ENCODE data around the gene VEGFC.

The VEGFC gene

GRCh38 chr4:176767183-176767582 lies 25.5 kb downstream of the VEGFC start:
- in situ Hi-C loops (cut with HindIII; ENCODE audit: low sequenced_read_pairs): no loop called here

DNA sequence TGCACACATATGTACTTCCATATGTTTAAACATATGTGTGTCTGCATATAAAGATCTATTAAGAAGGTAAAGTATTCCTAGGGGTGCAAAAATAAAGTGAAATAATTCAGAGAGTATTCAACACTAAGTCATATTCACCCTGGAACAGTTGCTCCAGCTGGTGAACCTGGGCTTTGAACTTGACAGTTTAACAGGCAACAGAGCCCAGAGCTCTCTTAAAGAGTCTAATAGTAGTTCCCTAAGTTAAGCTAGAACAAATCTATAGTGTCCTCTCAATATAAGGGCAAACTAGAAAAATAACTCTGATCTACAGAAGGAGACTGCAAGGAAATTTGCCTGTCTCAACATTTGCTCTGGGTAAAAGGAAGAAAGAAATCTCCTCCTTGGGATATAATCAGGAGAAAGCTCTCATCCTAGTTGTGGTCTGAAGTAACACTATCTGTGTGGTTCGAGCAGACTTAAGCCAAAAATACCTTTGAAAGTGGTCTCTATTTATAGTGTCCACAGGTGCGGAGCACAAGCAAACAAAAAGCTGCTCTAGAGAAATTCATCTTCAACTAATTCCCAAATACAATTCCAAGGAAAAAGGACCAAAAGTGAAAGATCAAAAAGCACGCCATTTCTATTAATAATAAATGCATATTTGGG lies 29.9 kb downstream of the VEGFC start:
- in situ Hi-C loops (cut with HindIII; ENCODE audit: low sequenced_read_pairs): no loop called here

DNA sequence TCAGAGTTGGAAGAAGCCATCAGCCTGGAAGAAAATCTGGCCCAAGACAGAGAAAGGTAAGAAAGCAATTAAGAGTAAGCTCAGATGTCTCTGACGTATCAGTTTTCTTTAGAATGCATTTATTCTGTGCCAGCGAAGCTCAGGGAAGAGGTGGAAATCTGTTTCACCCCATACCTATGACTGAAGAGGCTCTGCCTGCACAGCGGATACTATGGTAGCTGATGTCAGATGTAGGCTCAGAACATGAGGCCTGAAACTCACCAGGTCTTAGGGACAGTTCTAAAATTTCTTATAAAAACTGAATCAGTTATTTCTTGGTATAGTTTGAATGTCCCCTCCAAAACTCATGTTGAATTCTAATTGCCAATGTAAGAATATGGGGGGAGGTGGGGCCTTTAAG lies 30.9 kb downstream of the VEGFC start:
- in situ Hi-C loops (cut with HindIII; ENCODE audit: low sequenced_read_pairs): no loop called here

DNA sequence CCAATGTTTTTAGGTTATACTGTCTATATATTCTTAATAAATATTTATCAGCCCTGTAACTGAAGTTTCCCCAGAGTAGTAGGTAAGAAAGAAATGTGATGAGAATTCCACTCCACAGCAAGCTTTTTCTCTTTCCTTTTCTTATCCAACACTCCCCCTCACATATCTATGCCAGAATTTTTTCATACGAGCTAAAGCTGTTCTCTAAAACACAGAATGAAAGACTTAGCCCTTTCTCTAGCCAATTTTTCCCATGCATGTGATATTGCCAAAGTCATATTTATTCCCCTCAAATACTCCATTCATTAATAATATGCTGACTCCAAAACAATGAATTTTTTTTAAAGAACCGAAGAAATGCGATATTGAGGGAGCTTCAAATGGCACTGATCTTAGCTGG lies 32.3 kb downstream of the VEGFC start:
- in situ Hi-C loops (cut with HindIII; ENCODE audit: low sequenced_read_pairs): no loop called here

DNA sequence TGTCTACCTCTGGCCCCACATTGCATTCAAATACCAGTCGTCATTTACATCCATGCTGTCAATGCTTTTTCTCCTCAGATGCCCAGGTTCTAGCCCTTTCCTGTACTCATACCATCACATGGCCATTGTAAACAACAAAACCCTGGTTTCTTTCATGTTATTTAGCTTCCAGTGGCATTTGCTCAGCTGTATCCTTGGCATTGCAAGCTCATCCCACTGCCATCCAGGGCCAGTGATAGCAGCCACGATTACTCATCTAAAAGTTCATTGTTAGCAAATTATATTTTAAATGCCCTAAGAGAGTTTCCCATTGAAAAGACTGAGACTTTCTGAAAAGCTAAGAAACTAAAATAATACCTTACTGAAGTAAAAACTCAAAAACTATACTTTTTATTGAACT lies 34.0 kb downstream of the VEGFC start:
- in situ Hi-C loops (cut with HindIII; ENCODE audit: low sequenced_read_pairs): no loop called here

GRCh38 chr4:176758323-176758722 lies 34.4 kb downstream of the VEGFC start:
- in situ Hi-C loops (cut with HindIII; ENCODE audit: low sequenced_read_pairs): no loop called here

GRCh38 chr4:176755613-176756012 lies 37.1 kb downstream of the VEGFC start:
- in situ Hi-C loops (cut with HindIII; ENCODE audit: low sequenced_read_pairs): no loop called here

DNA sequence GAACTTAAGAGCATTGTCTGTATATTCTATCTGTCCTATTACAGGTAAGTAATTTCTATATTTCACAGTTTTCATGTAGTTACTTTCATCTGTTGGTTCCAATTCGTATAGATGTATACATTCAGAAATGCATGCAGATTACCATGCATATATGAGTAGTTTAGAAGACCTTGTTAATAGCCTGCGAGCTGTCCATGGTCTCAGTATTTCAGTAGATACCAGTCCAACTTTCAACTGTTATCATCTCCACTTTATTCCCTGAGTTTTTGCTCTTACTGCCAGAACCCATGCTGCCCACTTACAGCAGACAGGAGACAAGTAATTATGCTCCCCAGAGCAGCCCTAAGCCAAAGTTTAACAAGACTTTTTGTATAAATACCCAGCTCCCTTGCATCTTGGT lies 37.7 kb downstream of the VEGFC start:
- in situ Hi-C loops (cut with HindIII; ENCODE audit: low sequenced_read_pairs): no loop called here

GRCh38 chr4:176753049-176753448 lies 39.7 kb downstream of the VEGFC start:
- in situ Hi-C loops (cut with HindIII; ENCODE audit: low sequenced_read_pairs): no loop called here

DNA sequence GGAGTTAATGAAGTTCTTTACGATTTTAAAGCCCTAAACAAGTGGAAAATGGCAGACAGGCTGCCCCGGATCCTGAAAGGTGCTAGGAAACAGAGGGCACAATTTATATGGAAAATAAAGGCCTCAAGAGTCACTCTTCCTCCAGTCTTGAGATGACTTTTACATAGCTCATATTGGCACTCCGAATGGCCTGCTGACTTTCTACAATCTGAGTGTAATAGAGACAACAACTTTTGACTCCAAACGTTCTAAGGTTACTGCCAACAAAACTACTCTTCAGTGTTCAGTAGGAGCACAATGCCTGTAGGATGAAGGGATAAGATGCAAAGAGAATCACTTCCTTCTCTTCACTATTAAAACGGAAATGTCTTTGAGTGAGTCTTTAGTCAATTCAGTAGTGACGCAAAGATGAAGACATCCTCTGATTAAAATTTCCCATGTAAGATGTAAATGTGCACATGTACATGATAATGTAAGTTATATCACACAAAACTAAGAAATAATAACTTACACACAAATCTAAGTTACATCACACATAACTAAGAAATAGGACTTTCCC lies 40.5 kb downstream of the VEGFC start:
- in situ Hi-C loops (cut with HindIII; ENCODE audit: low sequenced_read_pairs): no loop called here

GRCh38 chr4:176751061-176751460 lies 41.7 kb downstream of the VEGFC start:
- in situ Hi-C loops (cut with HindIII; ENCODE audit: low sequenced_read_pairs): no loop called here

DNA sequence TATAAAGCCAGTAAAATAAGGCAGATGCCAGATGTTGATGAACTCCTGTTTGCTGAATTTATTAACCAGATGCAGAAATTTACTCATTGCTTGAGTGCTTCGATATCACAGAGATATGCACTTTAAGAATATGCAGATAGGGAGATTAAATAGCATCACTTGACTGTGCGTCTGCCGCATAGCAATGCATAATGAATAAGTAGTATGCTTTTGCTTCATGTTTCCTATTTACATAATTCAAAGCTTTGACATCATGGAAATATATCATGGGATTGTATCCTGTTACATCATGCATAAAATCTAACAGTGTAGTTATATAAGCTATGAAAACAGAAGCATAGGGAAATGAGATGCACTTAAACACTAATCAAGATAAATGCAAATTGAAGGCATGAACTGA lies 45.9 kb downstream of the VEGFC start:
- in situ Hi-C loops (cut with HindIII; ENCODE audit: low sequenced_read_pairs): no loop called here

- in situ Hi-C loops (cut with HindIII; ENCODE audit: low sequenced_read_pairs): no loop called here
Observed at GRCh38 chr4:176745902-176746301, 46.8 kb downstream of the VEGFC start.

DNA sequence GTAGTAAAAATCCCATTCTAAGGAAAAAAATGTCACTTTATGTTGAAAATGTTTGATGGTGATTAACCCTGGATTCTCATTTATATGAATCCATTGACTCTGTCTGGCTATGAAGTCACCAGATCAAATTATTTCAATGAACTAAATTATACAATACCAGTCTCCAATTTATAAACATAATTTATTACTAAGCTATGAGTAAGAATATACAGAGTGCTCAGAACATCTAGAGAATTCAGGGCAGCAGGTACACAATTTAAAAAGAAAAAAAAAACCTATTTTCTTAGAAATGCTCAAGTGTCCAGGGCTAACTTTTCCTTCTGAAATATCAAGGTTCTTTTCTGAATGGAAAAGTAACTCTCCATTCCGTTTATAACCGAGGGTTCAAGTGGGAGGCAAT lies 48.6 kb downstream of the VEGFC start:
- in situ Hi-C loops (cut with HindIII; ENCODE audit: low sequenced_read_pairs): no loop called here

DNA sequence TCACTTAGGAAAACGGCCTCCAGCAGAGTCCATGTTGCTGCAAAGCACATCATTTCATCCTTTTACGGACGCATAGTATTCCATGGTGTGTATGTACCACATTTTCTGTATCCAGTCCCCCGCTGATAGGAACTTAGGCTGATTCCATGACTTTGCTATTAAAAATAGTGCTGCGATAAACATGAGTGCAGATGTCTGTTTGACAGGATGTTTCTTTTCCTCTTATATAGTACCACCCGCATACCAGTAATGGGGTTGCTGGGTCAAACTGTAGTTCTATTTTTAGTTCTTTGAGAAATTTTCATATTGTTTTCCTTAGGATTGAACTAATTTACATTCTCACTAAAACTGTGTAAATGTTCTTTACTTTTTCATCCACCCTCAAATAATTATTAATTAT lies 50.5 kb downstream of the VEGFC start:
- in situ Hi-C loops (cut with HindIII; ENCODE audit: low sequenced_read_pairs): no loop called here

DNA sequence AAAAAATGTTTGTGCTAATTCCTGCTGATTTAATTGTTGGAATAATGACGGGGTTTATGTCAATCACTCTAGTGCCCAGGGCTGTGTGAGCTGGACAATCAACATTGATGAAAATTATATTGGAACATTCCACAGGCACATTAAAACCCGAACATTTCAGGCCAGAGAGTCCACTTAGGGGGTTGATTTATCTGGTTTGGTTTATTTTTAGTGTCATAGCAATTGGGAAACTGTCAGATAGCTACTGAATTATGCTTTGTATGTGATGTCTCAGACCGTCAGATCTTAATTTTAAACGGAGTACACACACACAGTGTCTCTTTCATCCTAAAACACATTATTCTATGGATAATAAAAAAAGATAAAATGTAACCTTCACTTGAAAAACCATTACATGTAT lies 51.5 kb downstream of the VEGFC start:
- in situ Hi-C loops (cut with HindIII; ENCODE audit: low sequenced_read_pairs): no loop called here

DNA sequence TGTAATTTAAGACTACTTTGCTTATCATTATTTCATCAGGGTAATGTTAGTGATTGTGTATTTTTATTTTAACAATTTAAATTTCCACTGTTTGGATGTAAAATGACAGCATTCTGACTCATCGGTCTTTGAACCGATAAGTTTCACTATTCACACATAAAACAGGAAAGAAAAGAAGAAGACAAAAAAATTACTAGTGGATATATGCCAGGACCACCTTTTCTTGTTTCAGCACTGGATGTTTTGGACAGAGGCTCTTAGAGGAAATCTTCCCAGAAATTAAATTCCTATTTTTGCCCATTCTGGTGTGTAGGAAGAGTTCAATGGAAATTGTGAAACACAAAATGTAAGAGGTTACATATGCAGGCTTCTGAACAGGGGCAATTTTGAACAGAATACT lies 57.4 kb downstream of the VEGFC start:
- in situ Hi-C loops (cut with HindIII; ENCODE audit: low sequenced_read_pairs): no loop called here

- in situ Hi-C loops (cut with HindIII; ENCODE audit: low sequenced_read_pairs): no loop called here
Observed at GRCh38 chr4:176734461-176734860, 58.3 kb downstream of the VEGFC start.

DNA sequence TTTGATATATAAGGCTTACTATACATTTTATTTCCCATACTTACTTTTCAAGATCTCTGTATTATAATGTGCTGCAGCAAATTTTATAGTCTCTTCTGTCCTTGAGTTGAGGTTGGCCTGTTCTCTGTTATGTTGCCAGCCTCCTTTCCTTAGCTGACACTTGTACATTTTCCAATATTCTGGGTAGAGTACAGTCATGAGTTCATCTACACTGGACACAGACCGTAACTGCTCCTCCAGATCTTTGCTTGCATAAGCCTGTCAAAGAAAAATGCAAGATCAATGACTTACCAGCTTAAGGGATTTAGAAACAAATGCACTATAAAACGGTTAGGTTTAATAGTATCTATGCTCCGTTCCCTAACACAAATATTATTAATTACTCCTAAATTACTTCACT lies 63.2 kb downstream of the VEGFC start:
- in situ Hi-C loops (cut with HindIII; ENCODE audit: low sequenced_read_pairs): no loop called here

DNA sequence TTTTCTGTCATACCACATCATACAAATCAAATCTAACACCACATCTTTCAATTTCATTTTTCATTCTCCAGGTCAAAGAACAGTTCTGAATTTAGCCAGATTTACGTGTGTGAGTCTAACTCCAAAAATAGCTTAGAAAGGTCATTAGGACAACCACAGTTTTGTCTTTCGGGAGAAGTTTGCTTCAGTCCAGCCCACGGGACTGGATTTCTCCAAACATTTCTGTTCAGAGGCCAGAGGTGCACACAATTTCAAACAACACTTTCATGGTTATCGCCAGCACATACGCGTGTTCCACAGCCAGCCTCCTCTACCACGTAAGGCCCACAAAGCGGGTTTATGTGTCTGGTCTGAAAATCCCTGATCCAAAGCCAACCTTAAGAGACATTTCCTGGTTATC lies 65.9 kb downstream of the VEGFC start:
- in situ Hi-C loops (cut with HindIII; ENCODE audit: low sequenced_read_pairs): no loop called here

DNA sequence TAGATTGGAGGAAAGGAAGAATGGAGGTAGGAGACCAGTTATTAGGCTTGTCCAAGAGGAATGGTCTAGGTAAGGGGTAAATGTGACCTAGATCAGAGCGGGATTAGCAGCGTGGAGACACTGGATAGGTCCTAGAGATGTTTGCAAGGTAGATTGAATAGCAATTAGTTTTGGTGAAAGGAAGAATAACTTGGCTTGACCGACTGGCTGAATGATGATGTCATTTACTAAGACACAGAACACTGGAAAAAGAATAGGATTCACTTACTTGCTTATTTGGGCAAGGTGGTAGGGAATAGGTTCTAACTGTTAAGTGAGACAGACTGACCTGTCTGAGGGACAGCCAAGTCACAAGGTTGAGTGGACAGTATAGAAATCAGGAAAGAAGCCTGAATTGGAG lies 71.3 kb downstream of the VEGFC start:
- in situ Hi-C loops (cut with HindIII; ENCODE audit: low sequenced_read_pairs): no loop called here

DNA sequence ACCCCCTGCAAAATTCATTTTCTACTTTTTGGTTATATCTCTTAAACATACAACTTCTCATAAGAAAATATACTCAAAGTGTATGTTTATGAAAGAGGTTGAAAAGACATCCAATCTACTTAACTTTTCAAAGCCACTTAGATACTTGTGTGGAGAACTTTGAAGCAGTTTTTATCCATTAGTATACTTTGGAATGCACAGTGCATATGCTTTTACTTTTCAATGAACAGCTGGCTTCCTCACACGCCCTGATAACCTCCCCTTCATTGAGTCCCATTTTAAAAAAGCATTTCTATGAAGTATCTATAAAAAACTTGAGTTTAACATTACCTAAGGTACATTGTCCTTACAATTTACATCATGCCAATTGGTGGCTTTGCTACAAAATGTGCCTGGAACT lies 73.8 kb downstream of the VEGFC start:
- in situ Hi-C loops (cut with HindIII; ENCODE audit: low sequenced_read_pairs): no loop called here

DNA sequence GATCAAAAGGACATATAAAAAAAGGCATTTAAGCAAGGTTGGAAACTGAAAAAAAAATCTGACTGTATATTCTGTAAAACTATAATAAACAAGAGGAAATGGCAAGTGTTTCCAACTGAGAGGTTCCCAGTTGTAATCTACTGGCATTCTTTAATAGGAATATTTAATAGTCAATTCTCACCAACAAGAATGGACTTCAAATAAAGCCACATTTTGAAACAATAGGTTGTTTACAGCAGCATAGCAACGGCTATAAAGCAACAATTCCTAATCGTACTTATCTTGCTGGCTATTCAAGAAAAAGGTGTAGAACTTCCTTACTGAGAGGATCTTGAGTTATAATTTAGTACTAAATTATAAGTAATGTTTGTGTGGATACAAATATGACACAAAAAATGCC lies 75.5 kb downstream of the VEGFC start:
- in situ Hi-C loops (cut with HindIII; ENCODE audit: low sequenced_read_pairs): no loop called here
